H1 (cell line): ENCODE measurements around the gene BRIP1. TPM values are rescaled to one million over a fixed set of nuclear protein-coding genes. Genes with fewer than 3 reads are reported as not detected.

Experiments
- CTCF ChIA-PET: fragments of 300-600 bp; sonication (Branson Sonifier 250); formaldehyde crosslinking; loops from one replicate; lab custom pipeline; 2021; ENCODE audit not compliant: partially characterized antibody; lab: Charles Lee
- POLR2A ChIA-PET: fragments of 300-600 bp; sonication (Branson Sonifier 250); formaldehyde crosslinking; loops from one replicate; lab custom pipeline; 2021; ENCODE audit warnings: inconsistent platforms; ENCODE audit not compliant: partially characterized antibody; lab: Charles Lee
- DNase-seq, 2 experiments: peaks; one replicate each; pipeline versions ENCODE4 v3.0.0 to v3.0.0-alpha.2; 2010 to 2022; ENCODE audit warnings: low spot score in 2 of 2, low read depth in 1 of 2, mixed read lengths in 1 of 2
- FAIRE-seq: peaks from 2 replicates; lab custom pipeline; 2011; peaks lifted over from hg19 to GRCh38; lab: Jason Lieb, UNC
- H2AFZ ChIP-seq: 2 replicates; pipeline ENCODE4 v1.8.1; 2012; ENCODE audit warnings: low read length, inconsistent platforms
- H2AK5ac ChIP-seq: 2 replicates; pipeline ENCODE4 v1.6.1; 2013; ENCODE audit warnings: low read depth, low read length
- H2BK120ac ChIP-seq: replicated peaks from 2 replicates; pipeline ENCODE3; 2013; ENCODE audit warnings: low read depth, low read length, inconsistent platforms
- H2BK12ac ChIP-seq: 2 replicates; pipeline ENCODE4 v1.6.1; 2013; ENCODE audit warnings: low read depth, low read length
- H2BK15ac ChIP-seq: 2 replicates; pipeline ENCODE4 v1.6.1; 2013; ENCODE audit warnings: low read length
- H2BK20ac ChIP-seq: 2 replicates; pipeline ENCODE4 v1.6.1; 2013; ENCODE audit warnings: low read length
- H2BK5ac ChIP-seq: 2 replicates; pipeline ENCODE4 v1.6.1; 2013; ENCODE audit warnings: low read depth, low read length
- H3K14ac ChIP-seq: 2 replicates; pipeline ENCODE4 v1.6.1; 2013; ENCODE audit warnings: inconsistent platforms; ENCODE audit not compliant: insufficient read length
- H3K18ac ChIP-seq: 2 replicates; pipeline ENCODE4 v1.6.1; 2013; ENCODE audit warnings: low read length; ENCODE audit errors: extremely low read depth
- H3K23ac ChIP-seq: 2 replicates; pipeline ENCODE4 v1.6.1; 2013; ENCODE audit warnings: inconsistent platforms; ENCODE audit not compliant: insufficient read length
- H3K23me2 ChIP-seq: 2 replicates; pipeline ENCODE4 v1.6.1; 2013; ENCODE audit warnings: low read depth, low read length
- H3K27ac ChIP-seq: 2 replicates; pipeline ENCODE4 v1.6.1; 2011; ENCODE audit warnings: low read depth, low read length, inconsistent platforms
- H3K27me3 ChIP-seq, 4 experiments: replicated peaks in 1 of 4; 1 replicate in 1 of 4; 2 replicates in 3 of 4; pipeline versions ENCODE4 v1.6.1 to v1.8.1; 2011 to 2013; ENCODE audit warnings: low read length in 3 of 4, mild to moderate bottlenecking in 3 of 4, inconsistent platforms in 2 of 4, mixed read lengths in 2 of 4, moderate library complexity in 1 of 4; ENCODE audit not compliant: control insufficient read depth in 3 of 4, insufficient read depth in 3 of 4; ENCODE audit errors: extremely low read depth in 1 of 4
- H3K36me3 ChIP-seq, 4 experiments: 2 replicates each; pipeline versions ENCODE4 v1.6.1 to v1.8.1; 2011 to 2013; ENCODE audit warnings: mild to moderate bottlenecking in 4 of 4, low read length in 3 of 4, moderate library complexity in 2 of 4, control low read depth in 1 of 4, inconsistent platforms in 1 of 4; ENCODE audit not compliant: insufficient read depth in 4 of 4, control insufficient read depth in 2 of 4
- H3K4ac ChIP-seq: replicated peaks from 2 replicates; pipeline ENCODE3; 2013; ENCODE audit warnings: low read length, low read depth, mixed read lengths, inconsistent platforms; ENCODE audit not compliant: insufficient read length
- H3K4me1 ChIP-seq, 4 experiments: replicated peaks in 1 of 4; 1 replicate in 1 of 4; 2 replicates in 3 of 4; pipeline versions ENCODE4 v1.6.1 to v1.8.1; 2011 to 2013; ENCODE audit warnings: low read length in 3 of 4, inconsistent platforms in 2 of 4, mixed read lengths in 1 of 4; ENCODE audit not compliant: insufficient read depth in 4 of 4, control insufficient read depth in 3 of 4
- H3K4me2 ChIP-seq, 2 experiments: 2 replicates each; pipeline versions ENCODE4 v1.6.1 to v1.8.1; 2011 to 2013; ENCODE audit warnings: low read depth in 2 of 2, low read length in 2 of 2, control low read depth in 1 of 2, inconsistent platforms in 1 of 2, mild to moderate bottlenecking in 1 of 2; ENCODE audit not compliant: insufficient read depth in 1 of 2
- H3K4me3 ChIP-seq, 4 experiments: fragments of 200-600, 300-600 bp in 1 of 4; sonication (generic), shearing (Covaris generic), sonication (Bioruptor Twin) in 1 of 4; 2 replicates each; pipeline versions ENCODE4 v1.5.1 to v1.8.1; 2011 to 2016; ENCODE audit warnings: low read length in 4 of 4, low read depth in 3 of 4, control low read depth in 2 of 4, inconsistent platforms in 2 of 4, mild to moderate bottlenecking in 2 of 4, mixed read lengths in 1 of 4, moderate library complexity in 1 of 4; ENCODE audit not compliant: insufficient read depth in 2 of 4; ENCODE audit errors: extremely low read depth in 1 of 4
- H3K56ac ChIP-seq: replicated peaks from 2 replicates; pipeline ENCODE3; 2013; ENCODE audit warnings: low read depth, mild to moderate bottlenecking, mixed read lengths, low read length, inconsistent platforms; ENCODE audit not compliant: insufficient read length
- H3K79me1 ChIP-seq: 2 replicates; pipeline ENCODE4 v1.6.1; 2013; ENCODE audit warnings: low read depth, low read length, control low read depth
- H3K79me2 ChIP-seq, 2 experiments: 2 replicates each; pipeline versions ENCODE4 v1.6.1 to v1.8.1; 2012 to 2013; ENCODE audit warnings: low read length in 2 of 2, mild to moderate bottlenecking in 2 of 2, inconsistent platforms in 1 of 2; ENCODE audit not compliant: insufficient read depth in 2 of 2, control insufficient read depth in 1 of 2
- H3K9ac ChIP-seq, 4 experiments: replicated peaks in 1 of 4; 1 replicate in 1 of 4; 2 replicates in 3 of 4; pipeline versions ENCODE4 v1.6.1 to v1.8.1; 2011 to 2013; ENCODE audit warnings: low read depth in 3 of 4, low read length in 3 of 4, control low read depth in 2 of 4, mild to moderate bottlenecking in 2 of 4, moderate library complexity in 2 of 4, inconsistent platforms in 1 of 4; ENCODE audit errors: extremely low read depth in 1 of 4
- H3K9me3 ChIP-seq, 2 experiments: 2 replicates each; pipeline versions ENCODE4 v1.6.1 to v1.8.1; 2012 to 2013; ENCODE audit warnings: mild to moderate bottlenecking in 2 of 2, moderate library complexity in 2 of 2, control low read depth in 1 of 2, inconsistent platforms in 1 of 2, low read depth in 1 of 2, low read length in 1 of 2, mixed read lengths in 1 of 2; ENCODE audit not compliant: insufficient read depth in 2 of 2
- H4K20me1 ChIP-seq, 2 experiments: replicated peaks in 1 of 2; 2 replicates each; pipeline versions ENCODE3 to v1.8.1; 2011 to 2013; ENCODE audit warnings: inconsistent platforms in 2 of 2, low read length in 2 of 2, mild to moderate bottlenecking in 1 of 2; ENCODE audit not compliant: insufficient read depth in 2 of 2, control insufficient read depth in 1 of 2
- H4K5ac ChIP-seq: 2 replicates; pipeline ENCODE4 v1.6.1; 2013; ENCODE audit warnings: low read length, low read depth, mixed read lengths, inconsistent platforms; ENCODE audit not compliant: insufficient read length
- H4K8ac ChIP-seq: 2 replicates; pipeline ENCODE4 v1.8.0; 2013; ENCODE audit warnings: mild to moderate bottlenecking, moderate library complexity, low read length, inconsistent platforms; ENCODE audit not compliant: insufficient read depth; ENCODE audit errors: extremely low read depth
- H4K91ac ChIP-seq: replicated peaks from 2 replicates; pipeline ENCODE3; 2013; ENCODE audit warnings: low read length, mixed read lengths, inconsistent platforms; ENCODE audit not compliant: insufficient read length
- ASH2L ChIP-seq: fragments of 200-600, 300-600 bp; sonication (generic); IDR thresholded peaks from one replicate; pipeline ENCODE4 v1.7.1; 2017; ENCODE audit warnings: low read length
- CHD1 ChIP-seq: IDR thresholded peaks from 2 replicates; pipeline ENCODE4 v1.6.1; 2012; ENCODE audit warnings: low read depth, low read length, improper control_type of control experiment
- E2F6 ChIP-seq: IDR thresholded peaks from 2 replicates; pipeline ENCODE4 v1.6.1; 2012; ENCODE audit warnings: inconsistent platforms
- EGR1 ChIP-seq: IDR thresholded peaks from 2 replicates; pipeline ENCODE4 v1.6.1; 2011; ENCODE audit warnings: low read depth, low read length, borderline replicate concordance
- JUND ChIP-seq: IDR thresholded peaks from 2 replicates; pipeline ENCODE4 v1.6.1; 2011; ENCODE audit warnings: mild to moderate bottlenecking, improper control_type of control experiment, low read length
- POLR2A ChIP-seq, 2 experiments: IDR thresholded peaks; 1 replicate in 1 of 2; 2 replicates in 1 of 2; pipeline ENCODE4 v1.6.1; 2011; ENCODE audit warnings: low read depth in 2 of 2, low read length in 2 of 2, mild to moderate bottlenecking in 2 of 2; ENCODE audit errors: control extremely low read depth in 1 of 2
- RAD21 ChIP-seq, 2 experiments: IDR thresholded peaks in 1 of 2; conservative IDR thresholded peaks in 1 of 2; 2 replicates each; pipeline ENCODE4 v1.6.1; 2011; ENCODE audit warnings: low read depth in 2 of 2, low read length in 2 of 2, improper control_type of control experiment in 1 of 2, inconsistent platforms in 1 of 2, mild to moderate bottlenecking in 1 of 2, moderate library complexity in 1 of 2
- SUZ12 ChIP-seq: fragments of 200-600 bp; sonication (generic); IDR thresholded peaks from 2 replicates; pipeline ENCODE4 v1.6.1; 2012; ENCODE audit warnings: mild to moderate bottlenecking, inconsistent platforms, low read length, moderate library complexity, mixed read lengths
- ZNF274 ChIP-seq: IDR thresholded peaks from 2 replicates; pipeline ENCODE4 v1.7.0; 2012; ENCODE audit warnings: low read length, borderline replicate concordance; ENCODE audit errors: extremely low read depth
- WGBS, 2 experiments: shearing (Covaris generic) in 1 of 2; methylation state at CpG; one replicate each; pipeline versions ENCODE4 v1.1.6 to v1.1.7; 2013 to 2015; ENCODE audit warnings: low lambda C conversion rate in 2 of 2, mixed read lengths in 2 of 2, inconsistent platforms in 1 of 2, low coverage in 1 of 2, missing lambda C conversion rate in 1 of 2; ENCODE audit not compliant: insufficient replicate concordance in 2 of 2, insufficient coverage in 1 of 2, insufficient read length in 1 of 2; ENCODE audit errors: extremely low coverage in 1 of 2, missing lambda C conversion rate in 1 of 2; 5-methylcytosine and 5-hydroxymethylcytosine counted together
- polyA plus RNA-seq, 7 experiments: library from polyadenylated mRNA; depleted of rRNA in 3 of 7; stranded (reverse) in 5 of 7; unstranded in 2 of 7; fragments of >200 nt in 5 of 7; fragments of 200-250 nt in 2 of 7; gene quantifications; 1 replicate in 5 of 7; 2 replicates in 1 of 7; 4 replicates in 1 of 7; pipeline versions ENCODE4 v1.2.1 to v1.2.3, GENCODE V29; 2011 to 2013; ENCODE audit warnings: missing spikeins in 2 of 7, mixed read lengths in 2 of 7
- total RNA-seq: library from RNA; stranded (reverse); fragmentation: NEBNext Ultra II Directional; extraction: Animal tissue kit (Norgen Biotek cat#: 25700); gene quantifications from 2 replicates; pipeline ENCODE4 v1.2.1, GENCODE V29; 2021

The BRIP1 gene
- total and polyA plus RNA-seq, 2 of the 8 experiments (the other 6 are each of a cell fraction or from before 2014, with no cell fraction given), result 5.8 to 19.2 TPM

GRCh38 chr17:61700252-61700651 is 163.1 kb downstream of the BRIP1 start:
- Histone ChIP-seq H2BK5ac (no peak overlapping the region), H3K56ac (no peak overlapping the region), H3K36me3 (no peaks in the 10 kb centered on the region; a peak in 1 of 8 replicates), H2BK15ac (no peak overlapping the region), H4K91ac (no peak overlapping the region), H3K27ac (no peak overlapping the region)
- TF ChIP-seq SUZ12, result no peak
- no peak for TF ChIP-seq JUND
- TF ChIP-seq ASH2L, result no peak
- TF ChIP-seq RAD21 (IDR thresholded peaks at IDR 0.05 in 1 of 2, conservative IDR thresholded peaks at IDR 0.05 in 1 of 2; ENCODE audit: low read depth in 2 of 2, low read length in 2 of 2), result no peak
- TF ChIP-seq POLR2A (IDR thresholded peaks at IDR 0.05; ENCODE audit: control extremely low read depth in 1 of 2, low read depth in 2 of 2, low read length in 2 of 2), result no peak
- no peak for TF ChIP-seq ZNF274
- TF ChIP-seq EGR1, result no peak
- no peak for TF ChIP-seq CHD1
- no peak for TF ChIP-seq E2F6
- TF ChIP-seq, all 59 proteins: peak for 0
- Histone ChIP-seq H3K27me3 (no peaks in the 10 kb centered on the region), H3K4me1 (no peaks in the 10 kb centered on the region), H3K18ac (no peak overlapping the region), H2AFZ (no peak overlapping the region), H3K79me1 (no peaks in the 10 kb centered on the region), H4K8ac (no peak overlapping the region), H4K5ac (no peak overlapping the region), H3K79me2 (no peaks in the 10 kb centered on the region), H3K4me2 (no peak overlapping the region), H3K4ac (no peak overlapping the region), H3K4me3 (no peak overlapping the region), H2BK12ac (no peak overlapping the region), H2BK20ac (no peak overlapping the region), H3K14ac (no peak overlapping the region), H3K9ac (no peak overlapping the region), H2AK5ac (no peak overlapping the region), H3K9me3 (peaks cover 29 to 38% of the 10 kb centered on the region in 2 experiments), H2BK120ac (no peak overlapping the region), H3K23ac (no peak overlapping the region), H3K23me2 (no peaks in the 10 kb centered on the region), H4K20me1 (no peaks in the 10 kb centered on the region)
- no peak for FAIRE-seq
- DNase-seq, result no peak
- POLR2A ChIA-PET, result no interaction called here
- CTCF ChIA-PET, result no interaction called here
- WGBS, 2 experiments, result 91% methylated on average over 5 of the region's 5 CpGs; no CpG with 5 or more reads in 1 of the 2 experiments
